Stimulated activated CD4-positive, alpha-beta T cell treated with anti-CD3 and anti-CD28 coated beads, Interleukin-12 subunit alpha, Interleukin-12 subunit beta, amount 100 ng/mL, for 4 hours (primary cell): ENCODE data around the gene MLIP.
"Not testable (repeated sequence)": the region's sequence is repeated elsewhere in the genome, so short reads cannot be mapped to it uniquely, and the experiment has no call there.

ENCODE experiments used
- DNase-seq: peaks from one replicate; pipeline ENCODE4 v3.0.0-alpha.2; 2020

MLIP gene

DNA sequence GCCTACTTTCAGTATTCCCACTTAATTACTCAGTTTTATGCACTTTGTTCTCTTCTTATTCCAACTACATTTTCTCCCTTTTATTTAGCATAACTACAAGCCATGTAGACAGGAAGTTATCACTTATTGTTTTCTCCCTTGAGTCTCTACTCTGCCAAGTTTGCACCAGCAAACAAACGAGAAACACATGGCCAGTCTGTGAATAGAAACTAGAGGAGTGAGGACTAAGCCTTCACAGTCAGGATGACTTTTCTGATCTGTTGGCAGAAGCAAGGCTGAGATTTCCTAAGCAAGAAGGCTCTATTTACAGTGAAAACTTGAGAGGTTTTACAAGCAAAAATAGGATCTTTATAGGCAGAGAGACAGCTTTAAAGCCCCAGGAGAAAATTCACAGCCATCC is 127.2 kb downstream of the MLIP start:
- no peak for DNase-seq

DNA sequence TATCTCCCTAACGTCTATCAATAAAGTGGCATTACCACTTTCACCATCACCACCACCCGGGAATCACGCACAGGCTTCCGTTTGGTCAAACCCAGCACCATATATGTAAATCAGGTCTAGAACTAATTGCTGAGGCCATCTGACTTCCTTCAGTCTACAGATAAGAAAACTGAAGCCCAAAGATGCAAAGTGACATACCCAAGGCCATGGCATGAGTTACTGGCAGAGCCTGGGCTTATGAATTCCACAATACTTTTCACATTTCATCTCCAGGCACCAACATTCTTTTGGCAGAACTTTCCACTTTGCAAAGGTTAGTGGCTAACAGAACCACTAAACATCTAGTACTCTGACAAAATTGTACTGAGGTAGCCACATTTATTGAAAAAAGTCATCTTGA is 132.5 kb downstream of the MLIP start:
- DNase-seq = no peak

DNA sequence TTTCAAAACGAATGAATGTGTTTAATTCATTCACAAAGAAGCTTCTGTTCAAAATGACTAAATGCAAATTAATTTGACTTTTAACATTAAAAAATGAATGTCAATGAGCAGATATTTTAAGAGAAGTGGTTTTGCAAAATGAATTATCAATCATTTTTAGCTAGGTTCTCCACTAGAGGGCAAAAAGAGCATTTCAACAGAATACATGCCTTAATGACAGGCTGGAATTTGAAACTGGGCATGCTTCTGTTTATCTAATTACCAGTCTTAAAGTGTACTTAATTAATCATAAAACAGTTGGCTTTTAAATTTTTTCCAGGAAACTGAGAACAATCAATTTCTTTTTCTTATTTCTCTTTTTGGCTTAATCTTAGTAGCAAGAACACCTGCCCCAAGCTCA is 133.2 kb downstream of the MLIP start:
- no peak for DNase-seq

DNA sequence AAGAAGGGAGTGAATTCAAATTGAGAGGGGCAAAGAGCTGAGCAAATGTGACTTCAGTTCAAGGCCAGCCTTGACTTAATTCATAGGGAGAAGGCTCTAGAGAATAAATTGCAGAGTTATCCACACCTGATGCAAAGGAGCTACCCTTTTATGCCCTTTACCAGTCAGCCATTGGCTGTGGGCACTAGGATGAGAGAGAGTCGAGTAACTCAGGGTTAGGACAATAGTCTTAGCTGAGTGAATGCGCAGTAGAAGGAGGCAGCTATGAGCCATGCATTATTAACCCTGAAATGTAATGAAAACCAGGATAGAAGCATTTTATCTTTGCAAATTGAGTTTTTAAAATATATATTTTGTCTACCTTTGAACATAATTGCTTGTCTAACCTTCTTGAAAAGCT is 134.0 kb downstream of the MLIP start:
- no peak for DNase-seq

DNA sequence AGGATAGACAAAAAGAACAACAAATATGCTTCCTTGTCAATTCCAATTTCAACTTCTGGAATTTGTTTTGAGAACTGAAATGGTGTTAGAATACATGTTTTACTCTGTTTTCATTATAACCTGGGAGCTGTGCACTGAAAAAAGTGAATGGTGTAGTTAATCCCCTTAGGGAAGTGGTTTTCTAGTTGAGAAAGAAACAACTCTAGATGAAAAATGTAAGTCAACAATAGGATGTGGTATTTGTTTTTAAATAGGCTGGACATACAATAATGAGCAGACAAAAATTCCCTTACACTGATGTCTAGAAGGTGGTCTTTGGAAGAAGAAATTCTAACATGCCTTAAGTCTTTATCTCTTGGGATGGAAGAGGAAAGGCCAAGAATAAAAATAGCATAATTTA is 137.1 kb downstream of the MLIP start:
- DNase-seq = no peak

DNA sequence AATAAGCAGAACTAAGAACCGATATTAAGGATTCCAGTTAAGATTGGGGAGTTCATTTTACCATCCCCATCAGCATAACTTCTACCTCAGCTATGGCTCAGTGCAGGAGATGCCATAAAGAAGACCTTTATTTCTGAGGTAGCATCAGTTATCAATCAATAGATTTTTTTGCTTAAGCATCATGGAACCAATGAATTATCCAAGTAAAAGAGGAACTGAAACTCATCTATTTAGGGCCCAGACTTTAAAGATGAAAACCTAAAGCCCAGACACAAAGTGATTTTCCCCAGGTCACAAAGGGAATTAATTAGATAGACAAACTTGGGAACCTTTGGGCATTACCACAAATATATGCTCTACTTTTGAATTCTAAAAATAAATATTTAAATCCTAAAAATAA is 137.8 kb downstream of the MLIP start:
- no peak for DNase-seq

DNA sequence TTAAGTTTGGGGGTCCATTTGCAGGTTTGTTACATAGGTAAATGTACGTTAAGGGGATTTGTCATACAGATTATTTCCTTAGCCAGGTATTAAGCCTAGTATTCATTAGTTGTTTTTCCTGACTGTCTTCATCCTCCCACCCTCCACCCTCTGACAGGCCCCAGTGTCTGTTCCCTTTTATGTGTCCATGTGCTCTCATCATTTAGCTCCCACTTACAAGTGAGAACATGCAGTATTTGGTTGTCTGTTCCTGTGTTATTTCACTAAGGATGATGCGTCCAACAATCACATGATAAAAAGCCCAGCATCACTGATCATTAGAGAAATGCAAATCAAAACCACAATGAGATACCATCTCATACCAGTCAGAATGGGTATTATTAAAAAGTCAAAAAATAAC is 138.6 kb downstream of the MLIP start:
- not testable (repeated sequence) for DNase-seq

DNA sequence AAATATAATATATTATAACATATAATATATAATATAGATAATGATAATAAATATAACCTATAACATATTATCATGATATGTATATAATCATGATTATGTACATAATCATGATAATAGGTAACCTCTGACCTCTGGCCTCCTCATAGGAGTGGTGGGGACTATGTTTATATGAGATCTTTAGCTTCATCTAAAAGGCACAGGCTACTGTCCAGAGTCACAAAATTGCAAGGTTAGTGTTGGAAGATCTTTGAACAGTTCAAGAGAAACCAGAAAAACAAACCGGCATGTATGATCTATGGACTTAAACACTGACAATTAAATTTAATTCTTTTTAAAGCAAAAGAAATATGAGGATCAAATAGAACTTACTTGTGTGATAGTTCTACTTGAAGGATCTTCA is 141.3 kb downstream of the MLIP start:
- DNase-seq = no peak

DNA sequence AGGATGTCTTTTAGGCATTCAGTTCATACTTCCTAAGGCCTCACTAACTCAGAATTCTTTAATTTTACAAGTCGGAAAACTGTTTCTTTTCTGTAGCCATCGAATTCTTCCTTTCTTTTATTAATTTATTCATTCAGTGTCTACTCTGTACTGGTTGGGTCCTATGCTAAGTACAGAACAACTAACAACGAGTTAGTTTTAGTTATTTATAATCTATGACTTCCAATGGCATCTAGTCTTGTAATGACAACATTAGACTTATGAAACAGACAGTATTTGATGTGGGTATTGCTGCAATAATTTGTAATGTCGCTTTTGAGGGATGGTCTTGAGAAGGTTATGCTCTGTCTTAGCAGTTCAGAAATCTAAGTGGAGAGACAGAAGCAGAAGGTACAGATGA is 141.7 kb downstream of the MLIP start:
- no peak for DNase-seq

DNA sequence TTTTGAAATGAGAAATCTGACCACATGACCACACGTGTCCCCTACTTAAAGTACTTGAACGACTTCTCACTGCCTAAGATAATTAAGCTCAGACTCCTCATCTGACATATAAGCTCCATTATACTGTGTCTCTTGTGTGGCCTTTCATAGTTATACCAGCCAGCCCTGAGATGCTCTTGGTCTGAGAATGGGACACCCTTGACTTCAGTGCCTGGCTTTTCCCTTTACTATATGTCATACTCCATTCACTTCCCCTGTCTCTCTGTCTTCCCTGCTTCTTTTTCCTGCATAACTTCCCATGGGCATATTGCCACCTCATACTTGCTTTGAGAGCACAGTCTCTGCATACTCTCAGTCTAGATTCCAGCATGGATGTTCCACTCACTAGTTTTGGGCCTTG is 143.6 kb downstream of the MLIP start:
- DNase-seq = no peak

DNA sequence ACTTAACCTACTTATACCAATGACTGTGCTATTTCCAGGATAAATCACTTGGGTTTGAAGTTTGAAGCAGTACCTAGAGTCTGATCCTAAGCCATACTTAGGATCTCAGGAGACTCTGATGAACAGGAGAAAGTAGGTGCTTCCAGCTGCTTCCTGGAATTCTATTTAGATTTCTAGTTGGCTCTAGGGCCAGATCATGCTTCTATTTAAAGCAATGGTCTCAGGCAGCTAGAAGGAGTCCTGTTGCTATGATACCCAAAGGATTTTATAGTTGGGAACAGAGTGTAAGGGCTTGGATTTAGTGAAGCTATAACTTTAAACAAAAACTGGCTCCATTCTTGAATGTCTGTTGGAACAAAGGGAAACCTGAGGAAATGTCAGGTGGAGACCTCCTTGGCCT is 144.6 kb downstream of the MLIP start:
- DNase-seq = no peak

DNA sequence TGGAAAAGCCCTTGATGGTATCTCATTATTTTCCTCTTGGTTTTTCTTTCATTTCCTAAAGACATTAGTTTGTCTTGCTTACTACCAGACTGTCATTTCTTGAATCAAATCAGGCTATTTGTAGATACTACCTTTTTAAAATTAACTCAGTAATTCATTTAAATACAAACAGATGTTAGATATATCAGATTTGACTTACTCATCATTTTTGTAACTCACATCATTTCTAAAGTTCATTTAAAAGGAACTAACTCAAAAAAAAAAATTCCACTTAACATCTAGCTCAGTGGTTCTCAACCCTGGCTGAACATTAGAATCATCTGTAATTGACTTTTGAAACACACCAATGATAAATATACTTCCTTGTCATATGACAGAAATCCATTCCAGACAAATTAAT is 148.8 kb downstream of the MLIP start:
- no peak for DNase-seq

DNA sequence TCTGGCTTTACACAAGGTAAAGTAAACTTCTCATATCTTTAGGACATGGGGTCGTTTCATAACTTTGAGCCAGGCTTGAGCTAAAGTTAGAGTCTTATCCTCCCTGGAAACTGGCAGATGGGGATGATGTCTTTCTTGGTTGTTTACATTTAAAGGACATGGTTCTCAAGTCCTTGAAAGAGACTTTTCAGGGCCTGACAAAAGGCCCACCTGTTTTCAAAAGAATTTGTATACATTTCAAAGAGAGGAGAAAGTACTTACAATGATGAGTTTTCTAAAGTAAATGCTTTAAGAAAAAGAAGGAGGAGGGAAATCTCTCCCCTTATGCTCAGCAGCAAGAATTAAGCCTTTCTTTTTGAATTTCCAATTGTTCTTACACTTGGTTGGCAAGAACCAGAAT is 151.3 kb downstream of the MLIP start:
- DNase-seq = no peak

DNA sequence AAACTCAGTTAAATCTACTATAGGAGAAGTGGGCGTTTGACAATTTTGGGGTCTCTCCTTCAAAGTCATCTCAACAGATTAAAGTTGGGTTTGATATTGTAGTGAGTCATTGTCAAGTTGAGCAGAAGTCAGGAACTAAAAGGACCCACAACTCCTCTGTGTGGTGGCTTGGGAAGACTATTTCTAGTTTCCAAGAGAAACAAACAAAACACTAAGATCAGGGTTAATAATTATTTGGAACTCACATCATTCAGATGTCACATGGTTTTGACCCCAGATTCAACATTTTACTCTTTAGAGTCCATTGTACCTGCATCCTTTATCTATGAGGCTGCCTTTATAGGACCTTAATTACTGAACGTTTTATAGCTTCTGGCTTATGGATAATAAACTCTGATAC is 151.7 kb downstream of the MLIP start:
- DNase-seq = no peak

DNA sequence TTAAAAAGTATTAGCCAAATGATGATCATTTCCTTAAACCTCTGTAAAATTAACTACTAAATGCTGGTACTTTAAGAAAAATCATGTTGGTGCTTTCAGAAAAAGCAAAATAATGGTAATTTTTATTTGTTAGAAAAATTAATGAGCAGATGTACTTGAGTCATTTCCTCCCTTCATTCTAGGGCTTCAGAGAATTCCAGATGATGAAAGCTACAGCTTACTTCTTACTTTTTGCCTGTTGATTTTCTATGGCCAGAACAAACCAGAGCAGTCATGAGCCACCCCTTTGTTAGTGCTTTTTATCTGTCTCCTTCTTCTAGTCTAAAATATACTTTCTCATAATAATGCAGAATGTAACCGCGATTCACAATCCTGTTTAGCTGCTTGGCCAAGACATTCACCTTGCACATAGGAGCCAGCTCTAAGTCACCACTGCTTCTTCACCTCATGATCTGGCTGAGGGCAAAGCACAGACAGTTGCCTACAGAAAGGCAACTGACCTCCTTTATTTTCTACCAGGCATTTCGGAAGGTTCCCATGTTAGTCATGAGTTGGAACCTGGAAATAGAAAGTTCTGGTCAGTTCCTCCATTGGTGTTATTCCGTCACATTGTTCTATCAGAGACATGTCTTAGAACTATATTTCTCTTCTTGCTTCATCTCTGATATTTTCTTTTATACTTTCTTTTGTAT is 153.5 kb downstream of the MLIP start:
- no peak for DNase-seq

DNA sequence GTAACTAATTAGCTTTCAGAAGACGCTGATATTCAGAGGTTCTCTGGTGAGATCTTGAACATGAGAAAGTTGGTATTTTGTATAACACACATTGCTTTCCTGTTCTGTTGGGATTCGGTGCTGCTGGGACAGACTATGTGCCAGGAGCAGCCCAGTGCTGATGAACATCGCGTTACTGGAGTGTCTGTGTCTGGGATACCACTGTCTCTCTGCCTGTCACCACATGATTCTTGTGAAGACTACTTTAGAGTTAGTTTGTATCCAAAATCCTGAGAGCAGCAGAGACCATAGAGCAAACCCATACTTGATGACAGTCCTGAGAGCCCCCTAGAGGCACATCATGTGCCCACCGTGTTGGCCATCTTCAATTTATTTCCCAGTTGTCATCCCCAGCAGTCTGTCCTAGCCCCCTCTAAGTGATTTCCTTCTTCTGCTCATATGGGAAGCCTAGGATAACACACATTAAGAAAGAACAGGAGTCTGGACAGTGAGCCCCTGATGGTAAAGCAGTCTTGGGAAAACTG is 155.2 kb downstream of the MLIP start:
- no peak for DNase-seq

DNA sequence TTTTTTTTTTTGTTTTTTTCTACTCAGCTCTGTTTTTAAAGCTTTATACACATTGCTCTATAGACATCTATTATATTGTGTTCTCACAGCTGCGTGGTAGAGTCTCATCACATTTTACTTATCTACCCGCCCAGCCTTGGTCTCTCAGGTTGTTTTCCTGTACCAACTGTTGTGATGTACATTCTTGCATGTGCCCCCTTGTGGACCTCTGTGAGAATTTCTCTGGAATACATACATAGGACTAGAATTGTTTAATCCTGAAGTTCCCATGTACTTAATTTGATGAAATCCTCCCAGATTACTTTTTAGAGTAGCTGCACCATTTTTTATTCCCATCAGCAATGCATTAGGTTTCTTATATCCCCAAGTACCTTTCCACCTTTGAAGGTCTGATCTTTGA is 156.6 kb downstream of the MLIP start:
- DNase-seq = no peak

DNA sequence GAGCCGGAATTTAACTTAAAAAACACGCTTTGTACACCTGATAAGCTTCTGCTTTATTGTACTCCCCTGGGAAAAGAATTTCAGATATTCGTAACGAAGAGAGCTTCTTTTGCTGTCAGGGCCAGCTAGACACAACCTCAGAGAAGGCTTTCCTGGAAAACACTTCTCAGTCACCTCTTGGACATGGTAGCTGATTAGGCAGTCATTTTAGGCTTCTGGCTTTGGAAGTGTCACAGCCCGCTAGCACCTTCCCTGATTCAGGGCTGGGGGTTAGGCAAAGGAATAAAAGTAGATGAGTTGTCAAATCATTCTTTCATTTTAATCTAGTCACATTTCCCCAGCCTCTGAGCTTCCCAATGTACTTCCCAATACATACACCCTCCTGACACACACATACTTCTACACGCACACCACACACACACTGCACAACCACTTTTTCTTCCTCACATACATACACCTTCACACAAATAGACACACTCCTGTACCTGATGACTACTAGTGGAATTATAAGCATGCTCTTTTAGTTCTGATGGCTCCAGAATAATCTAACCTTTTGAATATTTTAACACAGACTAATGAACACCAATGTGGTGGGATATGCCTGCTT is 162.1 kb downstream of the MLIP start:
- DNase-seq = no peak

DNA sequence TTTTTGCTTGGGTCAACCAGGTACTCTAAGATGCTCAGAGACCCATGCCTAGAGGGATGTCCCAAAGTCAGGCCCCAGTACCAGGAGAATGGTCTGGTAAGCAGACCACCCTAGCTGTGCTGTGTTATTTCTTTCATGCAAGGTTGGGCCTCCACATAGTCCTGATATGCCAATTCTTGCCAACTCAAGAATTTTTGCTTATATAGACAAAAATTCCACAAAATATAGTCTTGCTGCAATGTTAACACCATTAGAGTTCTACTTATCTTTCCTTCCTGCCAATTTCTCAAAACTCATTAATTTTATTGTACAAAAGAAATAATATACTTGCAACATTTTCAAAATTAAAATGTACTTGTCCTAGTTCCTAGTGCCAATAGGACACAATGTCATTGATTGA is 163.1 kb downstream of the MLIP start:
- no peak for DNase-seq

DNA sequence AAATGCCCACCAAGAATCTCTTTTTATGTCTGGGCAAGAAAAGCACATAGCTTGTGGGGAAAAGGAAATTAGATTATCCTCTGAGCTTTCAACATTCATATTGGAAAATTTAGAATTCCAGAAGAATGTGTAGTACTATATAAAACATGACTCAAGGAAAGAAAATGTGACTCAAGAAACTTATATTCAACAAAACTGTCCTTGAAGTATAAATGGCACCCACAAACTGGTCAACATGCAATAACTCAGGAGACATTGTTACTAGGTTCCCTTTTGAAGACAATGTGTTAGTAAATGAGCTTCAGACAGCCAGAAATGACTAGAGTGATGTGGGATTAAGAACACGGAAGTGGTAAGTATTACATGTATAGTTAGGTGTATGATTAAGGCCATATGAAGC is 170.9 kb downstream of the MLIP start:
- no peak for DNase-seq

DNA sequence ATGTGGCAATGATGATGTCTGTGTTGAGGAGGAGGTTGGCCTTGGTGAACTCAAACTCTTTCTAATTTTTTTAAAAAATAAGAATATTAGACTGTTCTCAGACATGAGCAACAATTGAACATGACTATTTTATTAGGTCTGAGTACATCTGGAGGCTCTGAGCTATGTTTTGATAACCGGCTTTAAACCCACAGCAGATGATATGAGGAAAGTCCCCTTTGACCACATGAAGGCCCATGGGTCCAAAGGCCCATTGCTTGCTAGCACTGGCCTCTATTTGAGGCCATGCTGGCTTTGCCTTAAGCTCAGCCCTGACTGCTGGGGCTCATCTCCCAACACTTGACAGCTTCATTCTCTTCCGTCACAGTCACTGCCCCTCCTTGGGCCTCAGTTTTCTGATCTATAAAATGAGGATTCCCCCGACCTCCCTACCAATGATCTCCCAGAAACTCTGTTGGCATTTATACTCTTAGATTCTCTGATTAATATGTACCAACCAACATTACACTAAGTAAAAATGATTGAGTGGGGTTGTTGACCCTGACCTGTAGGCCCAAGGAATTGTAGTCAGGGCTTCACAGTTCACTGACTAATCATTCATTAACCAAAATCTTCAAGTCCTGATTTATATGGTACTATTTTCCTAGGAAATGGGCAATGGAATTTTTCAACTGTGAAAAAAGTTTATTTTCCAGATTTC is 173.1 kb downstream of the MLIP start:
- DNase-seq = no peak

DNA sequence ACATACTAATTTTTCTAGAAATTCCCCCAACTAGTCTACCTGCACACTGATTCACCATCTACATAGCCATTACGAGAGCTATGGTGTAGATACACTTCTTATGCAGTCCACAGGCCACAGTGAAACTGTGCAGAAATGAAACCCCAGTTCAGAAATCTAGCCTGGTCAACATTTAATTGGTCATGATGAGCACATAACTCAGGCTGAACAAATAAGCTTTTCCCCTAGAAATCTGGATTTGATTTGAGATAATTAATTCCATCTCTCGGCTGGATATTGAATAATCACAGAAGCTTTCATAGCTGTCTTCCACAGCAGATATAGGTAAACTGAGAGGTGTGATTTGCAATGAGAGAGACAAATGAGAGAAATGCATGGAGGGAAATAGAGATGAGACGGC is 174.4 kb downstream of the MLIP start:
- DNase-seq = no peak

DNA sequence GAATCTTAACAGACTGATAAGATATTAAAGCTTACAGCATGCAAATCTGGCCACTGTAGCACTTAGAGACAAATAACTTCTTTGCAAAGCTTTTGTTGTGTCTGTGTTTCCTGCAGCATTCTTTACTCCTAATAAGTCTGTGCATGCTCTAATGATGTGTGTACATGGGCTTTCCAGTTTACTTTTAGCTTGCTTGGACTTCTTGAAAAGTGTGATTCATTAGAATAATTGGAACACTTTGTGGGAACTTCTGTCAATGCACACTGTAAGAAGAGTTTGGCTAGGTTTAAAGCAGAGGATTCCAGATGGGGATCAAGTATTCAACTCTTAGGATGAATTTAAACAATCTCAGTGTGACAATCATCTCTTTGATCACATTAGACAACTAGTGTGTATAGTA is 174.9 kb downstream of the MLIP start:
- no peak for DNase-seq

DNA sequence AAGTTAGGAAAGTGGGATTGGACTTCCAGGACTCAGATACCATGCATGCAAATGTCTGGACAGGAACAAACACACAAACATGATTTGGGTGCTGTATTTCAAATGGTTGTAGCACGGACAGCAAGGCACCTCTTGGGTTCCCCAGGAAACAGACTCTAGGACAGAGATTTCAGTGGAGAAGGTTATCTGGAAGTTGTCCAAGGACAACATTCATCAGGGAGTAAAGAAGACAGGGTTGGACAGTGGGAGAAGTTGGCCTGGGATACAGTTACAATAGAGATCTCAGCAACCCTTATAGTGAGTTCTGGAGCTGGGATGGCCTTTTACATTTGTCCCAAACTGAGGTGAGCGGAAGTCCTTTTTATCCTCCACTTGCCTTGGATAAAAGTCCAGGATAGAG is 177.2 kb downstream of the MLIP start:
- no peak for DNase-seq
